HEK293T (cell line): ENCODE results near the gene ZNF431.

Experiments used
- CTCF ChIA-PET: fragments of 350-600 bp; formaldehyde crosslinking; extraction: SDS; loops from one replicate; lab custom pipeline; 2021; ENCODE audit warnings: antibody characterized with exemption, inconsistent platforms; lab: Yijun Ruan, JAX
- POLR2A ChIA-PET: fragments of 350-600 bp; formaldehyde crosslinking; extraction: SDS; loops from one replicate; lab custom pipeline; 2020; ENCODE audit warnings: antibody characterized with exemption, inconsistent platforms; lab: Yijun Ruan, JAX
- DNase-seq: peaks from one replicate; pipeline ENCODE4 v3.0.0; 2012; ENCODE audit warnings: mixed read lengths; ENCODE audit errors: extremely low spot score
- ARNT ChIP-seq: fragments of 450-650 bp; IDR thresholded peaks from 2 replicates; pipeline ENCODE4 v1.6.1; 2017; ENCODE audit warnings: mild to moderate bottlenecking
- BHLHE40 ChIP-seq: fragments of 450-650 bp; IDR thresholded peaks from 2 replicates; pipeline ENCODE4 v1.6.1; 2016; ENCODE audit warnings: mild to moderate bottlenecking, moderate library complexity, borderline replicate concordance
- CTBP1 ChIP-seq: fragments of 450-650 bp; IDR thresholded peaks from 2 replicates; pipeline ENCODE4 v1.6.1; 2016; ENCODE audit warnings: borderline replicate concordance
- ELF4 ChIP-seq: fragments of 450-650 bp; IDR thresholded peaks from 2 replicates; pipeline ENCODE4 v1.6.1; 2017; ENCODE audit warnings: antibody characterized with exemption
- FOXA1 ChIP-seq: fragments of 450-650 bp; IDR thresholded peaks from 2 replicates; pipeline ENCODE4 v1.6.1; 2016; ENCODE audit warnings: mild to moderate bottlenecking
- FOXK2 ChIP-seq: fragments of 450-650 bp; IDR thresholded peaks from 2 replicates; pipeline ENCODE4 v1.6.1; 2016; ENCODE audit warnings: mild to moderate bottlenecking
- FOXM1 ChIP-seq: fragments of 450-650 bp; IDR thresholded peaks from 2 replicates; pipeline ENCODE4 v1.6.1; 2017; ENCODE audit warnings: mild to moderate bottlenecking, borderline replicate concordance
- HDGF ChIP-seq: fragments of 450-650 bp; IDR thresholded peaks from 2 replicates; pipeline ENCODE4 v1.6.1; 2017; ENCODE audit warnings: antibody characterized with exemption, borderline replicate concordance
- L3MBTL2 ChIP-seq: fragments of 450-650 bp; conservative IDR thresholded peaks from 2 replicates; pipeline ENCODE4 v1.6.1; 2016; ENCODE audit warnings: mild to moderate bottlenecking
- LEF1 ChIP-seq: fragments of 450-650 bp; IDR thresholded peaks from 2 replicates; pipeline ENCODE4 v1.6.1; 2017; ENCODE audit warnings: mild to moderate bottlenecking, borderline replicate concordance
- NFRKB ChIP-seq: fragments of 450-650 bp; IDR thresholded peaks from 2 replicates; pipeline ENCODE4 v1.6.1; 2016; ENCODE audit warnings: mild to moderate bottlenecking, moderate library complexity
- SP1 ChIP-seq: fragments of 450-650 bp; IDR thresholded peaks from 2 replicates; pipeline ENCODE4 v1.6.1; 2017
- SUZ12 ChIP-seq: fragments of 450-650 bp; IDR thresholded peaks from 2 replicates; pipeline ENCODE4 v1.6.1; 2016; ENCODE audit warnings: mild to moderate bottlenecking
- TARDBP ChIP-seq: fragments of 450-650 bp; IDR thresholded peaks from 2 replicates; pipeline ENCODE4 v1.6.1; 2016
- ZNF384 ChIP-seq: fragments of 450-650 bp; IDR thresholded peaks from 2 replicates; pipeline ENCODE4 v1.6.1; 2016
- TF ChIP-seq, protein P1 (sequence below): fragments of 450-650 bp; IDR thresholded peaks from 2 replicates; pipeline ENCODE4 v1.6.1; 2016

The ZNF431 gene

DNA sequence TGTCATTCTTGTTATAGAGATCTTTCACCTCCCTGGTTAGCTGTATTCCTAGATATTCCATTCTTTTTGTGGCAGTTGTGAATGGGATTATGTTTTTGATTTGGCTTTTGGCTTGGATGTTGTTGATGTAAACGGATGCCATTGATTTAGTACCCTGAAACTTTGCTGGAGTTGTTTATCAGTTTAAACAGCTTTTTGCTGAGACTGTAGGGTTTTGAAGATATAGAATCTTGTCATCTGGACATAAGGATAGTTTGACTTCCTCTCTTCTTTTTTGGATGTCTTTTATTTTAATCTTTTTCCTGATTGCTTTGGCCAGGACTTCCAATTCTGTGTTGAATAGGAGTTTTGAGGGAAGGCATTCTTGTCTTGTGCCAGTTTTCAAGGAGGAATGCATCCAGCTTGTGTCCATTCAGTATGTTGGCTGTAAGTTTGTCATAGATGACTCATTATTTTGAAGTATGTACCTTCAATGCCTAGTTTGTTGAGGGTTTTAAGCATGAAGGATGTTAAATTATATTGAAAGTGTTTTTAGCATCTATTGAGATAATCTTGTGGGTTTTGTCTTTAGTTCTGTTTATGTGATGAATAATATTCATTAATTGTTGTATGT, 16.8 kb downstream of the ZNF431 start:
- no peak for TF ChIP-seq NFRKB
- POLR2A ChIA-PET, result no interaction called here
- no peak for DNase-seq
- CTCF ChIA-PET, result no interaction called here

DNA sequence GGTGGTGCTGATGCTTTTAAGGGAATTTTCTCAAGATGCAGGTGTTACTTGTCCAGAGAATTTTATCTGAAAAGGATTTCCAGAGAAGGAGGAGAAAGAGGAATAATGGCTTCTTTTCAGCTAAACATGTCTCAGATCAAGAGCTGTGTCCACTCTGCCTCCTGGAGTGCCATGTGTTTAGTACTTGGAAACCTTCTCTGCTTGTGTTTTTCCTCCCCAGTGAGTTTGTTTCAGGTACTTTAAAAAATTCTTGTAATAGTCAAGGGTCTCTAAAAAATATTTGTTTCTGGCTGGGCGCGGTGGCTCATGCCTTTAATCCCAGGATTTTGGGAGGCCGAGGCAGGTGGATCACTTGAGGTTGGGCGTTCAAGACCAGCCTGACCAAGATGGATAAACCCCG, 22.7 kb downstream of the ZNF431 start:
- ChIA-PET POLR2A (no interaction called here), CTCF (no interaction called here)
- TF ChIP-seq FOXM1 (no peak), LEF1 (no peak), L3MBTL2 (no peak), BHLHE40 (no peak), SP1 (no peak), TARDBP (no peak), FOXA1 (no peak)
- no peak for DNase-seq

DNA sequence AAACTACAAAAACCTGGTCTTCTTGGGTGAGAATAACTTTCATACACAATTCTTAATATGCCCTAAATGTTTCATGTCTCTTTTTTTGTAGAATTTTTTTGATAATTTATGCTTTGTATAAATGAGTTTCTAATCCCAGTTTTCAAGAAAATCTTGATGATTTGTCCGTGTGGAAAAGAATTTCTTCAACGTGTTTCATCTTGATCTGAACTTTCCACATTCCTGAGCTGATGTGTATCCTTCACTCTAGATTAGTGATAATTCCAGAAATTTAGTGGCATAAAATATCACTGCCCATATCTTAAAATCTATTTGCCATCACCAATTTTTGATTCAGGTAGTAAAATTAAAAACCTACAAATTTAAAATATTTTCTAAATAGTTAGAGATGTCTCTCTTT, 24.6 kb downstream of the ZNF431 start:
- ChIA-PET POLR2A (no interaction called here), CTCF (no interaction called here)

DNA sequence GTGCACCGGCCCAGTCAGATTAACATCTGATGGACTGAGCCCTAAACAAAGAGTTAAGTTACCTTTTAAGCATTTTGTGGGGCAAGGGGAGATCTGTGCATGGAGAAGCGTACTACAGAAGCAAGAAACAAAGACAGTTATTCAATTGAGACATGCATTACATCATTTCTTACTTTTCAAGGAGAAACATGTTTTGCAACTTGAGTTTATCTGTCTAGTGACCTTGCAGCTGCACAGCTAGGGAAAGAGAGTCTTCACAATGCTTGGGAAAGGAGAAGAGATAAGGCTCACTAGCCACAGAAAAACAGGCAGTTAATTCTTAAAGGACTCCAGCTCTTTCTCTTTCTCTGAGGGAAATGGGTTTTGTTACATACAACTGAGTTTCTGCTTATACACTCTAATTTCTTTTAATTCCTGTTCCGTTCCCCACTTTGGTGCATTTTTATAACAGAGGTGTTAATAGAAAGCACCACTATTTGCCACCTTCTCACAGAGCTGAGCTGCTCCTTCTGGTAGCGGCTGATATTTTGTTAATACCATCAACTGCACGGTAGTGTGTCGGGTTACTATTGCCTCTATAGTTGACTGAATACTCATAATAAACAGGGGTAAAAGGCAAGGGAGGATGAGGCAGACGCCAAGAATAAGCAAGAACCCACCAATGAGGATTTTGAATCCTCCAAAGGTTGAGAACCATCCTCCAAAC, 55.9 kb downstream of the ZNF431 start:
- ChIA-PET CTCF (no interaction called here), POLR2A (interaction anchor here (1.0 kb wide), 1 partner anchor 56 kb away, joined by 3 read pairs; the partner anchor contains the start of gene ZNF431)
- DNase-seq, result no peak
- TF ChIP-seq FOXM1 (no peak), CTBP1 (no peak), HDGF (no peak), BHLHE40 (no peak), FOXA1 (no peak)

More for the DNA sequence above, 24.6 kb downstream of the ZNF431 start:
- no peak for TF ChIP-seq FOXK2
- no peak for TF ChIP-seq FOXA1
- TF ChIP-seq HDGF, result no peak
- no peak for TF ChIP-seq CTBP1
- TF ChIP-seq NFRKB, result no peak
- TF ChIP-seq SUZ12, result no peak
- no peak for TF ChIP-seq TARDBP
- no peak for TF ChIP-seq BHLHE40
- TF ChIP-seq, protein P1, sequence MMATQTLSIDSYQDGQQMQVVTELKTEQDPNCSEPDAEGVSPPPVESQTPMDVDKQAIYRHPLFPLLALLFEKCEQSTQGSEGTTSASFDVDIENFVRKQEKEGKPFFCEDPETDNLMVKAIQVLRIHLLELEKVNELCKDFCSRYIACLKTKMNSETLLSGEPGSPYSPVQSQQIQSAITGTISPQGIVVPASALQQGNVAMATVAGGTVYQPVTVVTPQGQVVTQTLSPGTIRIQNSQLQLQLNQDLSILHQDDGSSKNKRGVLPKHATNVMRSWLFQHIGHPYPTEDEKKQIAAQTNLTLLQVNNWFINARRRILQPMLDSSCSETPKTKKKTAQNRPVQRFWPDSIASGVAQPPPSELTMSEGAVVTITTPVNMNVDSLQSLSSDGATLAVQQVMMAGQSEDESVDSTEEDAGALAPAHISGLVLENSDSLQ, result no peak
- no peak for TF ChIP-seq ELF4
- no peak for TF ChIP-seq FOXM1
- TF ChIP-seq LEF1, result no peak
- DNase-seq, result no peak

DNA sequence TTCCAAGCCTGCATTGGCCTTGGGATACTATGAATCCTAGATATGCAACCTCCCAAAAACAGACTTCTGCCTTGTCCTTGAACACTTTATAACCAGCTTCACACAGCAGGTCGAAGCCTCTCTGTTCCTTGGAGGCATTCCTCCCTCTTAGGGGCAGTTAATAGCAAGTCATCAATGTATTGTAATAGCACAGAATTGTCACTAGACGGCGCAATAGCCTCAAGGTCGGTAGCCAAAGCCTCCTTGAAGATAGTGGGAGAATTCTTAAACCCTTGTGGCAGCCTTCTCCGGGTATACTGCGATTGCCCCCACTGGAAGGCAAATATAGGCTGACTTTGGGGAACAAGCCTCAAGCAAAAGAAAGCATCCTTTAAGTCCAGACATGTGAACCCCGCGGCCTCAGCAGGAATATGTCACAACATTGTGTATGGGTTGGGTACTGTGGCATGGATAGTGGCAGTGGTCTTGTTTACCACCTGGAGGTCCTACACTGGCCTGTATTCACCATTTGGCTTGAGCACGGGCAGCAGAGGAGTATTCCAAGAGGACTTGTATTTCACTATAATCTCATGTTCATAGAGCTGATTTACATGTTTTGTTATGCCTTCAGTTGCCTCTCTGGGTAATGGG, 61.1 kb downstream of the ZNF431 start:
- TF ChIP-seq, protein P1, result no peak
- TF ChIP-seq FOXA1, result no peak
- TF ChIP-seq TARDBP, result no peak
- no peak for TF ChIP-seq L3MBTL2
- no peak for TF ChIP-seq HDGF
- CTCF ChIA-PET, result interaction anchor here (0.9 kb wide), 1 partner anchor 11 kb away, joined by 3 read pairs; no protein-coding TSS in a partner anchor
- peak; percentile 43 for DNase-seq
- POLR2A ChIA-PET, result no interaction called here

DNA sequence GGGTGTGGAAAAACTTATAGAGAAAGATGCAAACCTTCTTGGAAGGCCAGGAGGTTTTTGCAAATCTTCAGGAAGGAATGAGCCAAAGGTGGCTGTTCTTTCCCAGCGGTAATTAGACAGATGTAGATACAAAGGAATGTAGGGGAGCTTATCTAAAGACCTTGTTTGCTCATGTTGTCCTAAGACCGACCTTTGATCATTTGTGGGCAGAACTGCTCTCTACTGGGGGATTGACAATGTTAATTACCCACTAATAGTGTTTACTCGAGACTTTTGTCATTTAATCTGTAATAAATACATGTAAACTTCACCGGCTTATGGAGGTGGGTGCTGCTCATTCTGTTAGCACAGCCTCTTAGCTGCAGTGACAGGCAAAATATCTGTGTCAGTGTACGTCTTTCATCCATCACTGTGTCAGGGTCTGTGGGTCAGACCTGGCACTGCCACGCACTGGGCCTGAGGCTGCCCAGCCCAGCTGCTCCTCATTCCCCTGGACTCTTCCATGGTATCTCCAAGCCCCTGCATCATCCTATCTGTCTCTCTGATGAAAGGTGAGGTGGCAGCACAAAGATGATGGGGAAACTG, 68.3 kb downstream of the ZNF431 start:
- POLR2A ChIA-PET, result no interaction called here
- DNase-seq, result no peak
- CTCF ChIA-PET, result no interaction called here
- no peak for TF ChIP-seq CTBP1
- TF ChIP-seq FOXA1, result no peak
- no peak for TF ChIP-seq NFRKB
- no peak for TF ChIP-seq SUZ12
- no peak for TF ChIP-seq FOXK2
- TF ChIP-seq HDGF, result no peak
- TF ChIP-seq ELF4, result no peak
- no peak for TF ChIP-seq BHLHE40
- no peak for TF ChIP-seq L3MBTL2
- no peak for TF ChIP-seq LEF1
- TF ChIP-seq FOXM1, result no peak
- TF ChIP-seq, protein P1, result no peak
- no peak for TF ChIP-seq ZNF384
- TF ChIP-seq ARNT, result no peak
- TF ChIP-seq SP1, result no peak
- no peak for TF ChIP-seq TARDBP
